Measurements from ENCODE around the gene LINGO3.

The LINGO3 gene

DNA sequence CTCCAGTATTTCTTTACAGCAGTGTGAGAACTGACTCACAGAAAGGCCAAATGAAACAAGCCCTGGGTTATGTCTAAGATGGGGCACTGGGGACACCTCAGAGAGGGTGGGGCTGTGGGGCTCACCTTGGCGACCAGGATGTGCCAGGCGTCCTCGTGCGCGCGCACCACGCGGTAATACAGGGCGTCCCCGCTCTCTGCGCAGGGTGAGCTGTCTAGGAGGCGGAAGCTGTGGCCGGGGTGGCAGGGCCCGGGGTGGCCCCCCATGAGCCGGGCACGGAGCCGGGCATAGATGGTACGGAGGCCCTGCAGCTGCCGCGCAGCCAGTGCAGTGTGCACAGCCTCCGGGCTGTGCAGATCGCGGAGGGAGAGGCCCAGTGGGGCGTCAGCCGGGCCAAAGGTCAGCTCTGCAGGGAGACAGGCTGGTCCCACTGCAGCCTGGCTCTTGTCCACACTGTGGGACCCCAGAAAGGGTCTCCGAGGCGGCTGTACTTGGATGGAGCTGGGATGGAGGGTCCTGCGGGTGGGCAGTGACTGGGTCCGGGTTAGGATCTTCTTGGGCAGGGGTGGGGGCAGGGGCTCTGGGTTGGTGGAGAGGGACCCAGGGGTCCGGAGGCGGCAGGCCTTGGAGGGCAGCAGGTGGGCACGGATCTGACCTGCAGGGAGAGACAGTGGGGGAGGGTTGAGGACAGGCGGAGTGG lies 29.3 kb downstream of the LINGO3 start:
- DNase-seq = no peak

DNA sequence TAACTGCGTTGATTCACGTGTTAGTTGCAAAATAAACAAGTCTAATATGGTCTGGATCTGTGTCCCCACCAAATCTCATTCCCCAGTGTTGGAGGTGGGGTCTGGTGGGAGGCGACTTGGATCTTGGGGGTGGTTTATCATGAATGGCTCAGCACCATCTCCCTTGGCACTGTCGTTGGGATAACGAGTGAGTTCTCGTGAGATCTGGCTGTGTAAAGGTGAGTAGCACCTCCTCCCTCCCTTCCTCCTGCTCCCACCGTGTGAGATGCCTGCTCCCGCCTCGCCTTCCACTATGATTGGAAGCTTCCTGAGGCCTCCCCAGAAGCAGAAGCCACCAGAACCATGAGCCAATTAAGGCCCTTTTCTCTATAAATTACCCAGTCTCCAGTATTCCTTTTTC lies 30.8 kb downstream of the LINGO3 start:
- DNase-seq = no peak

DNA sequence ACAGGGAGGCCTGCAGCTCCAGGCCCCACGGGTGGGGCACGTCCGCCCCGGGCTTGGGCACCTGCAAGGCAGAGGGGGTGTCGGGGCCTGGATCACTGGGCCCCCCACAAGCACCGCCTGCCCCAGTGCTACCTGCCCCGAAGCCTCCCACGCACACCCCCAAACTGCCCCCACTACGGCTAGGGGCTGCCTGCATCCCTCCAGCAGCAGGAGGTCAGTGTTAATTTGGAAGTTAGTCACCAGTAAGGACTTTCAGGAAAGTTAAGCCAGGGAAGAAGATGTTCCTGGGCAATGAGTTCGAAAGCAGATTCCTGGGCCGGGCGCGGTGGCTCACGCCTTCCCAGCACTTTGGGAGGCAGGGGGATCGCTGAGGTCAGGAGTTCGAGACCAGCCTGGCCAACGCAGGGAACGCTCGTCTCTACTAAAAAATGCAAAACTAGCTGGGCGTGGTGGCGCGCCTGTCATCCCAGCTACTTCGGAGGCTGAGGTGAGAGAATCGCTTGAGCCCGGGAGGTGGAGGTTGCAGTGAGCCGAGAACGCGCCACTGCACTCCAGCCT lies 31.4 kb downstream of the LINGO3 start:
- no peak for DNase-seq

DNA sequence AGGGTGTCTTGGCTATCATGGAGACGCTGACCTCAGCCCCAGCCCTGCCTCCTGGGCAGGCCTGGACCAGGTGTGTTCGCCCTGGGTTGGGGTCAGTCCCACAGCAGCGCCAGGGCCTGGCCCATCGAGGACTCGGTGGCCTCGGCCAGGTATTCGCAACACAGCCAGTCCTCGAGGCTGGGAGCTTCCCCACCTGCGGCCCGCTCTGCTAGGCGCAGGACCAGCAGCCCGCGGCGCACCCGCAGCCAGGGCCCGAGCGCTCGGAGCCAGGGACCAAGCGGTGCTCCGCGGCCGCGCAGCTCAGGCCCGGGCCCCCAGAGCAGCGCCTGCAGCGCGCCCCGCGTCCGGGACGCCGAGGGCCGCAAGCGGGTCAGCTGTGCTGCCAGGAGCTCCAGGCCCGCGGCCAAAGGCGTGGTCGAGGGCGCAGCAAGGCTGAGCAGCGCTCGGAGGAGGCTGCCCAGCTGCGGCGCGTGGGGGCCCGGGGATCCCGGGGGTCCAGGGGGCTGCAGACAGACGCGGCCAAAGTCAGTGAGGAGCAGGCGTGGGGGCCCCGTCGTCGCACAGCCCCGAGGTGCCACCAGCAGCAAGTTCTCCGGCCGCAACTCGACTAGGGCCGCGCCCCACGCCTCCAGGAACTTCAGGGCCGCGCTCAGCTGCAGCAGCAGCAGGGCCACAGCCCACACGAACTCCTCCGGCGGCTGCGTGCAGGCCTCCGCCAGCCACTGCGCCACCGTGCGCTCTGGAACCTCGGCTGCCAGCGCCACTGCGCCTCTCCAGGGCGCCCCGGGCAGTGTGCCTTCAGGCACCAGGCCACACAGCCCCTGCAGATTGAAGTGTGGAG lies 32.1 kb downstream of the LINGO3 start:
- DNase-seq = no peak

DNA sequence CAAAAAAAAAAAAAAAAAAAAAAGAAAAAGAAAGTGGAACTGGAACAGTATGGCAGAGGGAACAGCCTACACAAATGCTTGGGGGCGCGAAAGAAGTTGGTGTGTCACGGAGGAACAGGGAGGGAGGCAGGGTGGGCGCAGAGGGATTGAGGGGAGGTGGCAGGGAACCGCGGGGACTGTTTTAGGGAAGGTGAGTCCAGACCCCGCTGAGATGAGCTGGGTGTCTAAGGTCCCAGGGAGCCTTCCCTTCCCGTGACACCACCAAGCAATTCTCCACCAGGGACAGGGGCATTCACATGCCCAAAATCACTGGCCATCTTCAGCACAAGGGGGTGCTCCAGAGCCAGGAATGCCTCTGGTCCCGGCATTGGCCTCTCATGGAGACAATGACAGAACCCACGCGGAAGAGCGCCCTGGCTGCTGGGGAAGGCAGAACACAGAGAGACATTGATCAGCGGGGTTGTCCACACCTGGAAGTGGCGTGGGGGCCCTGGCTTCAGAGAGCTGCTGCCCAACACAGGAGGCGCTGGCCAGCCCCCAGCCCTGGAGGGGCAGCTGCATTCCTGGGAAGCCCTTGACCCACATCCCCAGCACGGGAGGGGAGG lies 32.9 kb downstream of the LINGO3 start:
- peak; percentile 53 to 70 for DNase-seq

DNA sequence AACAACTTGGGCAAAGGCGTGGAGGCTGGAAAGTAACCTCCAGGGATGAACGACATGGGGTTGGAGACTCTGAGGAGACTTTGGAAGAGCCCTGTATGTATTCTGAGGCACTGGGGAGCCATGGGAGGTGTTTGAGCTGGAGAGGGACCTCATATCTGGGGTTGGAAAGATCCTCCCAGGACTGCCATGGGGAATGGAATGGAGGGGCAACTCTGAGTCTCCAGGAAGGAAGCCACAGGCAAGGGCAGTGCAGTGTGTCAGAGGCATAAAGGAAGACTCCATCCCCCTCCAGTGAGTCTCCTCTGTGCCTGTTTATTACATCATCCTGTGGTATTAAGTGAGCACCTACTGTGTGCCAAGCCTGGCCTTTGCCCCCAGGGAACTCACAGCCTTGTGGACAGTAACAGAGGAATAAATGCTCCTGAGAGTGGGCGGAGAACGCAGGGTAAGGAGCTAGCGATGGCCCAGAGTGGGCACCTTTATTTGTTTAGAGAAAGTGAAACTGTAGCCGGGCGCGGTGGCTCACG lies 33.7 kb downstream of the LINGO3 start:
- DNase-seq = no peak

DNA sequence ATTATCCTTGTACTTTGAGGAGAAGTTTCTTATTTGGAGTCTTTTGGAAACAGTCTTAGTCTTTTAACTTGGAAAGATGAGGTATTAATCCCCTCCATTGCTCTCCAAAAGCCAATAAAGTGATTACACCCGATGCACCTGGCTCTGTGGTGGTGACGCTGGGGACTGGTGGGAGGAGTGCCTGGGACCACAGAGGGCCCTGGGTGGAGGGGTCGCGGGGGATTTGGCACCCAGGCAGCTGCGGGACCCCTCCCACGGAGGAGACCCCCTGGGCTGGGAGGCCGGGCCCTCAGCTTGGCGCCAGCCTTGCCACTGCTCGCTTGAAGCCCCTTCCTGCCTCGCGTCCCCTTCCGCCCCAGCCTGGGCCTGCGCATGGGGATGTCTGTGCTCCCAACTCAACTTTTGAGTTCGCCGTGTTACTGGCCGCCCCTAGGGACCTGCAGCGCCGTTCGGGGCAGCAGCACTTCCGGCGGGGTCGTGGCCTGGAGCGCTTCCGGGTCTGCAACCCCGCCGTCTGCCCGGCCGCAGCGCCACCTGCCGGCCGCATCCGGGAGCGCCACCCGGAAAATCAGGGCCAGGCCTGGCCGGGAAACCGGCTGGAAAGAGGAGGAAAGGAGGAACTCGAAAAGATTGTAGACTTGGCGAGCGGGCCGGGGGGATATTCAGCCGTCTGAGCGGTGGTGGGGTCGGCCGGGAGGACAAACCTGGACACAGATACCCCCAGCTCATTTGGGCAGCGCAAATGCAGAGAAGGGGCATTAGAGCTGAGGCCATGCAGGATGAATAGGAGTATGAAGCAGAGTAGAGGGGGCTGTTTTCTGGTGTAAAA lies 34.4 kb downstream of the LINGO3 start:
- DNase-seq = peak; percentile 66 to 83

DNA sequence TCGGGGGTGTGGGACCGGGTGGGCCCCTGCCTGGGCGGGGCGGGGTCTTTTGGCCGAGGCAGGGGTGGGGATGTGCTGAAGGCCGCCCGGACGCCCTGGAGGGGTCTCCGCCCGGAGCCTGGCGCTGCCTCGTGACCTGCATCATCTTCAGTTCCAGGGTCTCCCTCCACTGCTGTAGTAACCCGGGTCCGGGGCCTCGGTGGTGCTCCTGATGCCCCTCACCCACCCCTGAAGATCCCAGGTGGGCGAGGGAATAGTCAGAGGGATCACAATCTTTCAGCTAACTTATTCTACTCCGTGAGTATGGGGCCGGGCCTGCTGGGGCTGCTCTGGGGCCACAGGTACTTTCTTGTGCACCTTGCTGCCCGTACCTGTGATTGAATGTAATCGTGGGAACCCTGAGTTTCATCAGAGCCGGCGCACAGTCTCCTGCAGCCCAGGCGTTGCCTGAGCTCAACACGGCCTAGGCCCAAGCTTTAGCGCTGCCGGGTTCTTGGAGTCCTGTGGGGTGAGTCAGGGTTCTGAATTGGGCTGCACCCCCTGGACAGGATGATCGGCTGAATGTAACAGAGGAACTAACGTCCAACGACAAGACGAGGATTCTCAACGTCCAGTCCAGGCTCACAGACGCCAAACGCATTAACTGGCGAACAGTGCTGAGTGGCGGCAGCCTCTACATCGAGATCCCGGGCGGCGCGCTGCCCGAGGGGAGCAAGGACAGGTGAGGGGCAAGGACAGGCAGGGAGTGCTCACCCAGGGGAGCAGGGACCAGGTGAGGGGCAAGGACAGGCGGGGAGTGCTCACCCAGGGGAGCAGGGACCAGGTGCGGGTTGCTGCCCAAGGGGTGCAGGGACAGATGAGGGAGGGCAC lies 36.5 kb downstream of the LINGO3 start:
- peak in 1 of 2 experiments; percentile 50 for DNase-seq

DNA sequence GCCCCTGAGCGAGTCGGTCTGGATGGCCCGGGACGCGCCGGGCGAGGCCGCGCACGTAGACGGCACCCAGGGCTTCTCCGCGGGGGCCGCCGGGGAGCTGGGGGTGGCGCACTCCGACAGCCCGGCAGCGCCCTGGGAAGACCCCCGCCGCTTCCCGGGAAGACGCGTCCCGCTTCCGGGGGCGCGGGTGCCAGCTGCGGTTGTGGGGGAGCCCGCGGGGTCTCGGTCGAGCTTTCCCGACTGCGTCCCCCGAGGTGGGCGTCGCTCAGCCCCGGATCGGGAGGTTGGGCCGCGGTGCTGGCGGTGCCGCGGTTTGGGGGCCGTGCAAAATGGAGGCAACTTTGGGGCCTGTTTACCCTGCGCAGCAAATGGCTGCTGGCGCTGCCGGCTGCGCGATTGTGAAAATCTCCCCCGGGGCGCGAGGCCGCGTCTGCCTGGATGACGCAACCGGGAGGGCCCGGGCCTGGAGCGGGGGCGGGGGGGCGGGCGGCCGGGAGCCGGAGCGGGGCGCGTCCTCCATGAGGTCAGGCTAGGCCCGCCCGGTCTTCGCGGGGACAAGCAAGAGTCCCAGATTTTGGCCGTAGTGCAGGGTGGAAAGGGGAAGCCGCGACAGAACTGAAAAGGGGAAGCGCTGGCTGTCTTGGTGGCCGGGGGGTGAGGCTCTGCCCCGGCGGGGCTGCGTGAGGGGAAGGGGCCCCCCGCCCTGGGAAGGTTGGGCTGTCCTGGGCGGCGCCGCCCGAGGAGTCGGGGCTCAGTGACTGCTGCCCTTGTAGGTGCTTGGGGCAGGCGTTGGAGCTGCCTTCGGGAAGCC lies 37.3 kb downstream of the LINGO3 start:
- no peak for DNase-seq

DNA sequence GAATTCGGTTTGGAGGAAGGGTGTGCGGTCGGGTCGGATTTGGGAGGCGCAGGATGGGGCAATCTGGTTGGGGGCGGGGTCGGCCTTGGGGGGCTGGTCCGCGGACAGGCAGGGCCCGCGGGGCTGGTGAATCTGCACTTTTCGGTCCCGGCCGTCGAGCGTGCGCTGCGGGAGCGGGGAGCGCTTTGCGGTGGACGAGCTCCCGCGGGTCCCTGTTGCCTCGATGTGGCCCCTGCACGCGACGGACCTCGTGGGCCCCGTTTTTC lies 37.9 kb downstream of the LINGO3 start:
- DNase-seq = no peak

DNA sequence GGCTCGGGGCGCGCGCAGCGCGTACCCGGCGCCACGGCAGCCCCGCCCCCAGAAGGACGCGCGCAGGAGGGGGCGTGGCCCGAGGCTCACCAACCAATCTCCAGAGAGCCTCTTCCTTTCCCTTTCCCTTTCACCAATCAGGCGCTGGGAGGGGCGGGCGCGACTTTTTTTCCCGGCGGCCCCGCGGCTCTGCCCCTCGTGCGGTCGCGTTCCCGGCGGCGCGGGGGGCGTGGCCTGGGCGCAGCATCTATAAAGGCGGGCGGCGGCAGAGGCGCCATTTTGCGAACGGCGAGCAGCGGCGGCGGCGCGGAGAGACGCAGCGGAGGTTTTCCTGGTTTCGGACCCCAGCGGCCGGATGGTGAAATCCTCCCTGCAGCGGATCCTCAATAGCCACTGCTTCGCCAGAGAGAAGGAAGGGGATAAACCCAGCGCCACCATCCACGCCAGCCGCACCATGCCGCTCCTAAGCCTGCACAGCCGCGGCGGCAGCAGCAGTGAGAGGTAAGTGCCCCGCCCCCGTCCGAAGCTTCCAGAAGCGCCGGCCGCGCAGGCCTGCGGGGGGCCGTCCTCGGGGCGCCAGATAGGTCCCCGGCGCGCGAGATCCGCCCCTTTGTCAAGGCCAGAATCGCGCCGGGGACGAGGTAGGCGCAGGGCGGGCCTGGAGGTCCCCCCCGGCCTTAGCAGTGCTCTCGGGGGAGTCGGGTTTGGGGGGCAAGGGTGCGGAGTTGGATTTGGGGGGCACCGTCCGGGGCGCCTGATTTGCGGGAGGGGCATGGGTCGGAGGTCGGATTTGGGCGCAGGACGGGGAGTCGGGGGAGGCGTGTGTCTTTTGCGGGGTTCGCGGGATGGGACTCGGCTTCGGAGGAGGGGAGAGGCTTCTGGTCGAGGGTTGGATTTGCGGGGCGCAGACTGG lies 38.5 kb downstream of the LINGO3 start:
- peak; percentile 75 to 93 for DNase-seq

DNA sequence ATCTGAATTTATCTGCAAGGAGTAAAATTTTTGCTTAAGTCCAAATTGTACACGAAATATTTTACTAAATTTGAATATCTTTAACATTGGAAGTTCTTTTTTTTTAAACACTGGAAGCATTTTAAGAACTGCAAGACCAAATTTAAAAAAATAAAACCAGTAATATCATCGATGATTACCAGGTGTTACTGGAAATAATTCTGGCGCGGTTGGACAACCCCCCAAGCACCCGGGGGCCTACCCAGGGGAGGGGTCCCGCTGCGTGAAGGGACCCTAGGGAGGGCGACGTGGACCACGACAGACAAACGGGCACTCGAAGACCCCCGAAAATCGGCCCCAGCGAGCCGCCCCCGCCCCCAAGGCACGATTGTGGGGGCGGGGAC lies 39.1 kb downstream of the LINGO3 start:
- no peak for DNase-seq

DNA sequence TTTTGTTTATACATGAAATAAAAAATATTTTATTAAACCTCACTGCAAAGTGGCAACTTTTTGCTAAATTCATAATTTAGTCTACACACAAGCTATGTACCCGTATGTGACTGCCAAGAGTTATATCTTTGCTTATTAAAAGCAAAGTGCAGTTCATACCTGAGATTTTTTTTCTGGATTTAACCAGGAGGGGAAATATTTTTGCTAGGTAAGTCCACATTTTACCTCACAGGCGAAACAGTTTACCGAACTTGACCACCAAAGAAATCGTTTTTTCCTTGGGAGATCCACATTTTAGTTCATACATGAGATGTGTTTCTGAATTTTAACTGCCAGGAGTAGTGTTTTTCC lies 39.5 kb downstream of the LINGO3 start:
- no peak for DNase-seq

DNA sequence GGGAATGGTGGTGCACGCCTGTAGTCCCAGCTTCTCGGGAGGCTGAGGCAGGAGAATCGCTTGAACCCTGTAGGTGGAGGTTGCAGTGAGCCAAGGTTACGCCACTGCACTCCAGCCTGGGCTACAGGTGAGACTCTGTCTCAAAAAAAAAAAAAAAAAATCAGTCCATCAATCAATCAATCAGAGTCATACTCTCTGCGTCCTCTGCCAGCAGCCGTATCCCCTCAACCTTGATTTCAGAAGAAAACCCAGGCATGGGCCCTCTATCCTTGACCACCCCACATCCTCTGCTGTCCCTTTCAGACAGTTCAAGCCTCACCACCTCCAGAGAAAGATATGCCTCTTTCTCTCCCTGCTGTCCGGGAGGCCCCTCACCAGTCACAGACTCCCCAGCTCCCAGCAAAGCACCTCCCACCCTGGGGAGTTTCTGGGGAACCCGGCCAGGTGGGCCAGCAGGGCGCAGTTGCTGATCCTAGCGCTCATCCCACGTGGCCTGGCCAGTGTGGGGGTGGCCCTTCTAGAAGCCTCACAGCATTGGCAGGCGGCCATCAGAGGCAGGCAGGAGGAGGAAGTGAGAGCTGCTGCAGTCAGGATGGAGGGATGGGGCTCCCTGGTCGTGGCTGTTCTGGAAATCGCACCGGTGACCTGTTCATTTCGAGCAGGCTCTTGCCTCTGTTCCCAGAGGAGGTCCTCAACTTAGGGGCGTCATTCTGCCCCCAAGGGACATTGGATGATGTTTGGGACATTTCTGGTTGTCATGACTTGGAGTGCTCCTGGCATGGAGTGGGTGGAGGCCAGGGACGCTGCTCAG lies 41.6 kb downstream of the LINGO3 start:
- DNase-seq = no peak

DNA sequence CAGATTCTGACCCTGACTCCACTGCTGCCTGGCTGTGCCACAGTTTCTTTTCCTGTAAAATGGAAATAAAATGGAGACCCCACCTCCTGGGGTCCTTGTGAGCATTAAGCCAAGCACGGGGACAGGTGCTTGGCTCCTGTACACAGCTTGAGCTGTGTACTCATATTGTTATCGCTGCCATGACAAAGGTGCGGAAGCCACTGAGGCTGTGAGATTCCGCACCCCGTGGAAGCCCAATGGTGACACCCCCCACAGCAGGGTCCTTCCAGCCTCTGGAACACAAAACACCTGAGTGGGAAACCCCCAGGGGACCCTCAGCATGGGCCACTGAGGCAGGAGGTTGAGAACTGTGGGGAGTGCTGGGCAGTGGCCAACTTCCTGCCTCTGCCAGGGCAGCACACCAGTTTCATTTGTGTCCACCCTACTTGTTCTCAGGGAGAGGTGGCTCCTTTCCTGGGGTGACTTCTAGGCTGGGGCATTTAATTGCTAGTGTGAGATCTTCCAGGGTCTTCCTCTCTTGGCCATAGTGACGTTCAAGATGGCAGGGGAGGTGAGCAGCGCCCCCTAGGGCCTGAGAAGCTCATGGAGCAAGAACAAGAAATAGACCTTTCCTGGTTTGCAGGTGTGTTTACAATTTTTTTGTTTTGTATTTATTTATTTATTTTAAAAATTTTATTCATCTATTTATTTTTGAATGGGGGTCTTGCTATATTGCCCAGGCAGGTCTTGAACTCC lies 46.3 kb downstream of the LINGO3 start:
- DNase-seq = no peak

DNA sequence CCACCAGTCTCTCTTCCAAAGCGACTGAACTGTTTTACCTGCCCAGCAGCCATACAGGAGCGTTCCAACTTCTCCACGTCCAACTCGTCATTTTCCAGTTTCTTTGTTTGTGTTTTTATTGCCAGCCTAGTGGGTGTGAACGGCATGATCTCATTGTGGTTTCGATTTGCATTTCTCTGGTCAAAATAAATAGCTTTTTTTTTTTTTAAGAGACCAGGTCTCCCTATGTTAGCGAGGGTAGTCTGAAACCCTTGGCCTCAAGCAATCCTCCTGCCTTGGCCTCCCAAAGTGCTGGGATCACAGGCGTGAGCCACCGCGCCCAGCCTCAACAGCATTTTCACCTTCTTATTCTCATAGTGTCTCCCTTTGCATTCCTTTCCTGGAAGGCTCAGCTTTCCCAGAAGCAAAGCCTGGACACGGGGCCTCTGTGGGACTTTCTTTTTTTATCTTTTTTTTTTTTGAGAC lies 47.6 kb downstream of the LINGO3 start:
- peak; percentile 48 to 56 for DNase-seq

DNA sequence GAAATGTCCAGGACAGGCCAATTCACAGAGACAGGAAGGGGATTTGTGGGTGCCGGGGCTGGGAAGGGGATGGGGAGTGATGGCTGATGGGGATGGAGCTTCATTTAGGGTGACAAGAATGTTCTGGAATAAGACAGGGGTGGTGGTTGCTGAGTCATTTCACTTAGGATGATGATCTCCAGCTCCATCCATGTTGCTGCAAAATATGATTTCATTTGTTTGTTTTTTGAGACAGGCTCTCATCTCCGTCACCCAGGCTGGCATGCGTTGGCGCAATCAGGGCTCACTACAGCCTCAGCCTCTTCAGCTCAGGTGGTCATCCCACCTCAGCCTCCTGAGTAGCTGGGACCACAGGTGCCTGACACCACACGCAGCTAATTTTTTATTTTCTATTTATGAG lies 48.6 kb downstream of the LINGO3 start:
- DNase-seq = no peak
